Nephron progenitor cell (in vitro differentiated cells): ENCODE data around the gene SRGAP3.
"Not testable (repeated sequence)": the region's sequence is repeated elsewhere in the genome, so short reads cannot be mapped to it uniquely, and the experiment has no call there.

Source experiments
- DNase-seq: peaks from one replicate; pipeline ENCODE4 v3.0.0; 2021
- H3K27ac Mint-ChIP-seq: 2 replicates; pipeline ENCODE4 v1.8.0; 2021; ENCODE audit warnings: mild to moderate bottlenecking, moderate library complexity, mixed read lengths
- H3K27me3 Mint-ChIP-seq: 2 replicates; pipeline ENCODE4 v1.8.0; 2021; ENCODE audit warnings: mild to moderate bottlenecking, low read depth, mixed read lengths; ENCODE audit not compliant: poor library complexity
- H3K36me3 Mint-ChIP-seq: 2 replicates; pipeline ENCODE4 v1.8.0; 2021; ENCODE audit warnings: low read depth, mixed read lengths
- H3K4me1 Mint-ChIP-seq: 2 replicates; pipeline ENCODE4 v1.8.0; 2021; ENCODE audit warnings: mixed read lengths
- H3K4me3 Mint-ChIP-seq: 2 replicates; pipeline ENCODE4 v1.8.0; 2021; ENCODE audit warnings: mild to moderate bottlenecking, moderate library complexity, mixed read lengths
- H3K9me3 Mint-ChIP-seq: 2 replicates; pipeline ENCODE4 v1.8.0; 2021; ENCODE audit warnings: mild to moderate bottlenecking, moderate library complexity, mixed read lengths
- CTCF ChIP-seq: fragments of 200-600 bp; sonication (generic); IDR thresholded peaks from 2 replicates; pipeline ENCODE4 v1.5.0; 2021; ENCODE audit warnings: antibody characterized with exemption

The SRGAP3 gene

GRCh38 chr3:9249273-9250192, at the start of gene SRGAP3:
TSS of gene SRGAP3 (minus strand) at chr3:9249646. CDS start at chr3:9248951, 695 bp downstream.
- Mint-ChIP-seq H3K4me3 (peak within 1 kb of the TSS; percentile 95), H3K36me3 (peaks cover 5% of the 10 kb centered on the region), H3K9me3 (no peaks in the 10 kb centered on the region), H3K27ac (peak within 1 kb of the TSS; percentile 50), H3K4me1 (peaks cover 92% of the 10 kb centered on the region), H3K27me3 (peaks cover 6% of the 10 kb centered on the region)
- TF ChIP-seq CTCF = no peak
- peak; percentile 84 for DNase-seq

GRCh38 chr3:9298236-9298635, 48.8 kb upstream of the SRGAP3 start:
- Mint-ChIP-seq H3K9me3 (peaks cover 9% of the 10 kb centered on the region), H3K36me3 (peaks cover 5% of the 10 kb centered on the region), H3K27ac (no peak overlapping the region), H3K27me3 (peaks cover 7% of the 10 kb centered on the region), H3K4me1 (peaks cover 25% of the 10 kb centered on the region), H3K4me3 (no peak overlapping the region)
- TF ChIP-seq CTCF = no peak
- no peak for DNase-seq

GRCh38 chr3:9296241-9296640, 46.8 kb upstream of the SRGAP3 start:
- Mint-ChIP-seq H3K36me3 (peaks cover 5% of the 10 kb centered on the region), H3K9me3 (peaks cover 12% of the 10 kb centered on the region), H3K27me3 (peaks cover 10% of the 10 kb centered on the region)

GRCh38 chr3:9295007-9295406, 45.6 kb upstream of the SRGAP3 start:
- peaks cover 11% of the 10 kb centered on the region for H3K27me3 Mint-ChIP-seq

More at GRCh38 chr3:9296241-9296640, 46.8 kb upstream of the SRGAP3 start:
- Mint-ChIP-seq H3K27ac (no peak overlapping the region), H3K4me1 (peaks cover 11% of the 10 kb centered on the region), H3K4me3 (no peak overlapping the region)
- DNase-seq = no peak
- TF ChIP-seq CTCF = no peak

DNA sequence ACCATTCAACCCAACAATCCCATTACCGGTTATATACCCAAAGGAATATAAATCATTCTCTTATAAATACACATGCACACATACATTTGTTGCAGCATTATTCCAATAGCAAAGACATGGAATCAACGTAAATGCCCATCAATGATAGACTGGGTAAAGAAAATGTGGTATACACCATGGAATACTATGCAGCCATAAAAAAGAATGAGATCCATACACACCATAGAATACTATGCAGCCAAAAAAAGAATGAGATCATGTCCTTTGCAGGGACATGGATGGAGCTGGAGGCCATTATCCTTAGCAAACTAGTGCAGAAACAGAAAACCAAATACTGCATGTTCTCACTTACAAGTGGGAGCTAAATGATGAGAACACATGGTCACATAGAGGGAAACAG, 44.5 kb upstream of the SRGAP3 start:
- Mint-ChIP-seq H3K9me3 (peaks cover 11% of the 10 kb centered on the region), H3K27me3 (peaks cover 12% of the 10 kb centered on the region)
- not testable (repeated sequence) for DNase-seq, H3K4me1 Mint-ChIP-seq, H3K4me3 Mint-ChIP-seq, H3K36me3 Mint-ChIP-seq, H3K27ac Mint-ChIP-seq

More at GRCh38 chr3:9295007-9295406, 45.6 kb upstream of the SRGAP3 start:
- Mint-ChIP-seq H3K4me3 (no peak overlapping the region), H3K27ac (no peak overlapping the region), H3K9me3 (peaks cover 9% of the 10 kb centered on the region), H3K4me1 (no peaks in the 10 kb centered on the region), H3K36me3 (peaks cover 2% of the 10 kb centered on the region)
- DNase-seq = no peak
- TF ChIP-seq CTCF = no peak

DNA sequence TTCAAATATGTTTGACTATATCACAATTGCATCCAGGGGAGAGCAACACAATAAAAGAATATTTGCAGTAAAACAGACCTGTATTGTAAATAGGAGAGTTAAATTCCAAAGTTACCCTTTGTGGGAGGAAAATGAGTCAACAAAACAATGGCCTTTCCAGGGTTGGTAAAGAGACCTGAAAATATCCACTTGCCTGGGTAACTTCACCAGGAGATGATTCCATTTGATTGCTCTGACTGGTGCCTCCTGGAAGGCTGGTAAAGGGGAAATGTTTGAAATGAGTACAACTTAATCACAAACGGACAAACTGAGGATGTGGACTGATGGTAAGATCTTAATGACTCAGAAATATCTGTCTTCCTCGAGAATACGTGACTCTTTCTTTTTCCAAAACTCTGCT, 43.6 kb upstream of the SRGAP3 start:
- Mint-ChIP-seq H3K27ac (no peak overlapping the region), H3K4me3 (no peak overlapping the region), H3K27me3 (peaks cover 14% of the 10 kb centered on the region), H3K36me3 (peaks cover 4% of the 10 kb centered on the region), H3K9me3 (peaks cover 14% of the 10 kb centered on the region), H3K4me1 (no peaks in the 10 kb centered on the region)
- no peak for TF ChIP-seq CTCF
- DNase-seq = no peak
